ENCODE measurements around the gene LYST.

DNA sequence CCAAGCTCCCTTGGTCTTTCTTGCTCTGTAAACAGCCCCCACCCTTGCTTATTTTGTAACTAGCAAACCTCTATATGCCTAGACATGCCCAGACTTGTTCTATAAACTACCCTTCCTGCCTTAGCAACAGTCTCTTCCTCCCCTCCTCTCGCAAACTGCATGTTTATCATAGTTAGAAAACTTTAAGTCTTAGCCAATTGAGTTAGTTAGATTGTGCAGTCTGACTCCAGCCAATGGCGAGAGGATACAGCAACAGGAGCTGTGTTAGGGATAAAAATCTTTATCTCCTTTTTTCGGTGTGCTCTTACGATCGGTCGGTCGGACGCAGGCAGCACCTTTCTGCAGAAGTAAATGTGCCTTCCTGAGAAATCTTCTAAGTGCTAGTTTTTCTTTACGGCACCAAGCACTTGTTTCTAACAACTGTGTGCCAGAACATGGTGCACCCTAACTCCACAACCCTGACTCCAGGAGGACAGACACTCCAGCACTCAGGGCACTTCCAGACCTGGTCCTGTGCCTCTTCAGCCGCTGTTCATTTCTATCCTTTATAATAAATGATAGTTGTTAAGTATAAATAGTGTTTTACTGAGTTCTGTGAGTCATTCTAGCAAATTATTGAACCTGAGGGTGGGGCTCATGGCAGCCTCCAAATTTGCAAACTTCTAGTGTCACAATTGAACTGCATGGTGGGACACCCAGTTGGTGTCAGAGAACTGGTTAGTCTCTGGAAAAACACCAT is 191.4 kb downstream of the LYST start:
- TF ChIP-seq, protein P1, sequence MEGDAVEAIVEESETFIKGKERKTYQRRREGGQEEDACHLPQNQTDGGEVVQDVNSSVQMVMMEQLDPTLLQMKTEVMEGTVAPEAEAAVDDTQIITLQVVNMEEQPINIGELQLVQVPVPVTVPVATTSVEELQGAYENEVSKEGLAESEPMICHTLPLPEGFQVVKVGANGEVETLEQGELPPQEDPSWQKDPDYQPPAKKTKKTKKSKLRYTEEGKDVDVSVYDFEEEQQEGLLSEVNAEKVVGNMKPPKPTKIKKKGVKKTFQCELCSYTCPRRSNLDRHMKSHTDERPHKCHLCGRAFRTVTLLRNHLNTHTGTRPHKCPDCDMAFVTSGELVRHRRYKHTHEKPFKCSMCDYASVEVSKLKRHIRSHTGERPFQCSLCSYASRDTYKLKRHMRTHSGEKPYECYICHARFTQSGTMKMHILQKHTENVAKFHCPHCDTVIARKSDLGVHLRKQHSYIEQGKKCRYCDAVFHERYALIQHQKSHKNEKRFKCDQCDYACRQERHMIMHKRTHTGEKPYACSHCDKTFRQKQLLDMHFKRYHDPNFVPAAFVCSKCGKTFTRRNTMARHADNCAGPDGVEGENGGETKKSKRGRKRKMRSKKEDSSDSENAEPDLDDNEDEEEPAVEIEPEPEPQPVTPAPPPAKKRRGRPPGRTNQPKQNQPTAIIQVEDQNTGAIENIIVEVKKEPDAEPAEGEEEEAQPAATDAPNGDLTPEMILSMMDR (IDR thresholded peaks at IDR 0.05; ENCODE audit: low read length), result no peak
- TF ChIP-seq EZH2 (optimal IDR thresholded peaks at IDR 0.05; ENCODE audit: low read depth, low read length), result no peak
- no peak for TF ChIP-seq EZH2phosphoT487 (IDR thresholded peaks at IDR 0.05; ENCODE audit: low read length)

All from MM.1S (cell line).